T-helper 22 cell (primary cell): ENCODE measurements around the gene ALOX5AP.
"Not testable (repeated sequence)": the region's sequence is repeated elsewhere in the genome, so short reads cannot be mapped to it uniquely, and the experiment has no call there.

Experiments
- DNase-seq: peaks from one replicate; pipeline ENCODE4 v3.0.0-alpha.2; 2020; ENCODE audit warnings: low read depth

The ALOX5AP gene

DNA sequence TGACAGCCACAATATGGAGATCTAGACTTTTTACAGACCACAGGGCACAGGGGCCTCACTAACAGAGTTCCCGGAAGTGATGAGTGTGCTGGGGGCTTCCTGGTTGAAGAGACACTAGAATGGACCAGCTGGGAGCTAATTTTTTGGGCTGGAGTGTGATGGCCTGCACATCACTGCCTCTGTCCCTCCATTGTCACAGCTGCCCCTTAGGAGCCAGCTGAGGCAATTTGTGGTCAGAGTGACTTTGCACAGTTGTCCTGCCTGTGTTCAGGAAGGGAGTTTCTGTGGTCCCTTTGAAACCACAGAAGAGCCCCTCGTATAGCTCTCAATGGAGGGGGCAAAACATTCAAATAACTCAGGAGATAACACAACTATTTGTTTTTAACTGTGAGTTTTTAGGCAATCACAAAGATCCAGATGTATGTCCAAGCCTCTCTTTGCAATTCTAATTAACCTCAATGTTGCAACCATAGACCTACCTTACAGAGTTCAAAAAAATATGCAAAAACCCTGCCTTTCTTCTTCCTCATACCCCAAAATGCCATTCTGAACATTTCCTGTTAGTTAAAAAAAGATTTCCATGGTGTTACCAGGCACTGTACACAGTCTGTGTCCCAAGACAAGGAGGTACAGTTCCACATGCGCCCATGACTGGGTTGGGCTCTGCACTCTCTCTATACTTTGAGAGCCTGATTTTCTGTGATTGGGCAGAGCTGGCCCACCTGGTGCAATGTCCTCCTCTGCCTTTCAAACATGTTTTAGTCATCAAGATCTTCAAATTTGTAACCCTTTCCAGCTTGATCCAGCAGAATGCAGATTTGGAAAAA is 2.4 kb downstream of the ALOX5AP start:
- no peak for DNase-seq

- DNase-seq = no peak
Measured at GRCh38 chr13:30738526-30739236, 3.3 kb downstream of the ALOX5AP start.

DNA sequence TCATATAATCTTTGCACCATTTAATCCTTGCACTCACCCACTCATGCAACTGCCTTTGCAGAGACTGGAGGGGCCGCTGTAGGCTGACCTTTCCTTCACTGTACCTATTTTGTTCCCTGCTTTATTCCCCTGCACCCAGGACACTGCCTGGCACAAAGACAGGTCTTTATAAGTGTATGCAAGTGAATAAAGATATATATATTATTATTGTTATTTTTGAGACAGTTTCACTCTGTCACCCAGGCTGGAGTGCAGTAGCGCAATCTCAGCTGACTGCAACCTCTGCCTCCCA is 3.8 kb downstream of the ALOX5AP start:
- no peak for DNase-seq

DNA sequence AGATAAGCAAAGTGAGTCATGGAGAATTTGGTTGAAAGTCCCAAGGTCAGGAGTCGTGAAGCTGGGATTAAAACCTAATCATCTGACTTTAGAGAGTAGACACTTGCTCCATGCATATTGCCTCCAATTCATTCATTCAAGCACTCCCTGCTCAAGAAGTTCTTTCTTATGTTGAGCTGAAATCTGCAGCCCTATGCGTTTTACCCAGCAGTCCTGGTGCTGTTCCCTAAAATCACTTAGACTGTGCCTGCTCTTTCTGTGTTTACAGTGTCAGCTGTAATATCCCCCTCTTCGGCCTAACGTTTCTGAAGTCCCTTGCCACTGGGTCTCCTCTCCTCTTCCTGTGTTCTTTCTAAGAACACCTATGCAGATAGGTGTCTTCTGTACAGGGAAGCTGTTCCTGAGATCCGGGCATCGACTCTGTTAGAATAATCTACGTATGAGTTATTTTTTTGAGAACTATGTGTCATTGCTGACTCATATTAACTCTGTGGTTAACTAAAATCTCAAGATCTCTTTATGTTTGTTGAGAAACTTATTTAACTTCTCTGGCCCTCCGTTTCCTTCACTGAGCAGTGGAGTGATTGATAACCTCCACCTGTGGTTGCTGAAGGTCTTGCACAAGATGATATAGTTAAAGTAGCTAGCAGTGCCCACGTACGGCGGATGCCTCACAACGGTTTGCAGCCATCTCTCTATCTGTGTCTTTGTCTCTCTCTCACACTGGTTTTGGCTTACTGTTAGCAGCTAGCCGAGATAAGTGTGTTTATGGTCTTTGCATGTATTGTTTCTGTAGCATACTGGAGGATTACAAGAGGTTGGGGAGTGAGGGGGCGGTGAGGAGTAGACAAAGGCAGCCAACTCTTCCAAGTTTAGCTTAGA is 4.7 kb downstream of the ALOX5AP start:
- peak; percentile 68 for DNase-seq

DNA sequence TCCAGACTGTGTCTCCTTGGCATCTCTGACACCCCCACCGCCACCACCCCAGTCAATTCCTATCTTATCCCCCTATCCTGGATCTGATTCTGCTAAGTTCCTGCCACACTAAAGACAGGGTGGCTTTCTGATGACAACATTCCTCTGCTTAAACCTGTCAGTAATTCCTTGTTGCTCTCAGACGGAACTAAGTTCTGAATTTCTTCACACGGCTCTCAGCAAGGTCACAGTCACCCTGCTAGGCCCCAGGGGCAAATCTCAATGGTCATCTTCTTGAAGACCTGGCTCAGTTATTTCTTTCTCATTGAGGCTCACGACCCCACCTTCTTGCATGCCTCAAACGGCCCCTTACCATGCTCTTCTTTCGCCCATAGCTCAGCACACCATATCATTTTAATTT is 7.6 kb downstream of the ALOX5AP start:
- no peak for DNase-seq

DNA sequence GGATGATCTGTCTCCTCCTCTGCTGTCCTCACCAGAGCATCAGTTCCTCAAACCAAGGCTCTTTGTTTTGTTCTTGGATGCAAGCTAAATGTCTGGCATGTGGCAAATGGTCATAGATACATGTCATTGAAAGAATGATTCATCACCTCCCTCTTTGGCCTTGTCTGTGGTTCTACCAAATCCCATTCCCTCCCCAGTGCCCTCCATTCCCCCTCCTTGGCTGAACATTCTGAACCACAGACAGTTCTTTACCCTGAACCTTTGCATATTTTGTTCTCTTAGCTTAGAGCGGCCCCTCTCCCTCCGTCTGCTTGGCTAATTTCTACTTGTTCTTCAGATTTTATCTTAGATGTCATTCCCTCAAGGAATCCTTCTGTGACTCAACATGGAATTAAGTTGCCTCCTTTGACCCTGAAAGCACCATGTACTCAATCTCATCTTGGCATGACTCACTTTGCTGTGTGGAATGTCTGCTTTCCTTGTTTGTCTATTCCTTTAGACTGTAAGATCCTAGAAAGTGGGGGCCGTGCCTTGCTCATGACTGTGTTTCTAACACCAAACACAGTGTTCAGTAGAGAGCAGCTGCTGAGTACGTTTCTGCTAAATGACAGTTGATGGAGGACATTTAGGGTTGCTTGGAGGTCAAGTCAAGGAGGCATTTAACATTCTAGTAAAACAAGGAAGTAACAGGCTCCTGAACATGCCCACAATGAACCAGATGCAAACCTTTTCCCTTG is 8.1 kb downstream of the ALOX5AP start:
- no peak for DNase-seq

- peak; percentile 89 for DNase-seq
Measured at GRCh38 chr13:30744056-30744680, 8.8 kb downstream of the ALOX5AP start.

GRCh38 chr13:30744681-30745077 is 9.3 kb downstream of the ALOX5AP start:
- no peak for DNase-seq

- no peak for DNase-seq
Measured at GRCh38 chr13:30745906-30746686, 10.8 kb downstream of the ALOX5AP start.

- no peak for DNase-seq
Measured at GRCh38 chr13:30746791-30747190, 11.4 kb downstream of the ALOX5AP start.

GRCh38 chr13:30747845-30748244 is 12.5 kb downstream of the ALOX5AP start:
- not testable (repeated sequence) for DNase-seq

GRCh38 chr13:30748717-30749116 is 13.4 kb downstream of the ALOX5AP start:
- no peak for DNase-seq

DNA sequence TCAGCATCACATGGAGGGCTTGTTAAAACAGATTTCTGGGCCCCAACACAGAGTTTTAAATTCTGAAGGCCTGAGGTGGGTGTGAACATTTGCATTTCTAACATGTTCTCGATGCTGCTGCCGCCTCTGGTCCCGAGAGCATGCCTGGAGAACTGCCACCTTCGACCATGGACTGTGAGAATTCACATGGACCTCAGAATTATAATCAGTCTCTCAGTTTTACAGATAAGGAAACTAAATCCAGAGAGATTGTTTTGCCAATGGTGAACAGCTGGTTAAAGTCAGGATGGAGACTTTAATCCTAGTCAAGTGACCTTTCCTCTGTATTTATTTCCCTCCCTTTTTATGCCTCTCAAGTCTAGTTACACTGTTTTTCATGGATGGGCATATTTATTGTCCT is 14.7 kb downstream of the ALOX5AP start:
- DNase-seq = no peak

GRCh38 chr13:30751183-30751933 is 16.0 kb downstream of the ALOX5AP start:
- no peak for DNase-seq

- DNase-seq = no peak
Measured at GRCh38 chr13:30752201-30752797, 17.0 kb downstream of the ALOX5AP start.

GRCh38 chr13:30753030-30753616 is 17.8 kb downstream of the ALOX5AP start:
- DNase-seq = no peak

GRCh38 chr13:30755678-30756077 is 20.3 kb downstream of the ALOX5AP start:
- no peak for DNase-seq

DNA sequence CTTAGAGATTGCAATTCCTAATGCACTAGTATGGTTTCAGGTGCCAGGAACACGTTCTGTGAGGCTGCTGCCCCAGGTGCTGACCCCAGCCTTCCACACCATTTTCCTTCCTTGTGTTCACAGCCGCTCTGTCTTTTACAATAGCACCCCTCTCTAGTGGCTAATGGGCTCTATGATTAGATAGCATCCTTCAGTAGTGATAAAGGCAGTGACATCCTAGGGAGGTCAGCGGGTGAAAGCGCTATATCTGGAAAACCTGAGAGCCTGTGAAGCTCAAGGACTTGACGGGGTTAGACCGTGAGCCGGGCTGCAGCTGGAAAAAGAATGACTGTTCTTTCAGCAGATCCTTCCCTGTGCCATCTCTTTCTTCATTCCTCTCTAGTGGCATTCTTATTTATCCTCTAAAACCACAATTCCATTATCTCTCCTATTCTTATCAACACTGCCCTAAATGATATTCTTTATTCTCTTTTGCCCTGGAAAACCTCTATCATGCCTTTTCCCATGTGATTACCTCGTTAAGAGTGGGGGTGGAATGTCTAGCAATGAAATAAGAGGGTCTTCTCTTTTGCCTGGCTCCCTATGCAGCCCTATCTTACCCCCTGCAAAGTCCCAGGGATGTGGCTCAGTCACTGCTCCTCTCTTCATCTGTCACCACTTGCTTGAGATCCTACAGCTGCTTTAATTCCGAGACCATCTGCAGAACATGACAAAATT is 21.8 kb downstream of the ALOX5AP start:
- no peak for DNase-seq

GRCh38 chr13:30759748-30760147 is 24.4 kb downstream of the ALOX5AP start:
- no peak for DNase-seq
